ENCODE data around the gene GPATCH1.

DNA sequence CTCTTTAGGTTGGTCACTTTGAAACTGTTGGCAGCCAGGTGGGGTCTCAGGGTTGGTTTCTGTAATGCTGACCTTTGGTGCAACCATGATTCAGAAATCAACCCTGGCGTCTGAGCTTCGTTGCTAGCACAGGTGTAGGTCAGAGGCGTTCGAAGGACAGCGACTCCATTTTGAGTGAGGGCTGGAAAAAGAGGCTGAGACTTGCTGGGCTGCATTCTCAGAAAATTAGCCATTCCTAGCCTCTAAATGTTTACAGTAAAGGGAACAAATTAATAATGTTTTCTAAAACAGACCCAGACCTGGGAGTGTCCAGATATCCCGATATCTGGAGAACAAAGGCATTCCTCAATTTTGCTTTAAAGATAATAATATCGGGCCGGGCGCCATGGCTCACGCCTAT lies 45.5 kb upstream of the GPATCH1 start:
- TF ChIP-seq POLR2AphosphoS5 (IDR thresholded peaks at IDR 0.05; ENCODE audit: low read depth, low read length) (no peak), SIN3A (IDR thresholded peaks at IDR 0.05; ENCODE audit: borderline replicate concordance, insufficient read depth, low read length) (no peak)
